Psoas muscle (tissue), 8 donors: Measurements from ENCODE around the gene RALGAPA2. TPM values are rescaled to one million over a fixed set of nuclear protein-coding genes. Genes with fewer than 3 reads are reported as not detected.

ENCODE experiments used
- ATAC-seq, 4 donors: fragments of 200-7000 bp; cut with Tn5 transposase; one replicate each; pipeline ENCODE4 v1.9.1; 2020; ENCODE audit warnings: moderate library complexity in 3 of 4, mild to moderate bottlenecking in 2 of 4
- DNase-seq, 2 donors: peaks; one replicate each; pipeline ENCODE4 v3.0.0-alpha.2; 2020
- H3K27ac ChIP-seq: fragments of 200-600 bp; one replicate; pipeline ENCODE4 v1.8.0; 2022
- H3K27me3 ChIP-seq, 3 donors: fragments of 200-600 bp in 1 of 3; one replicate each; pipeline versions ENCODE4 v1.6.1 to v1.8.0; 2013 to 2022; ENCODE audit warnings: low read length in 2 of 3, mild to moderate bottlenecking in 2 of 3, moderate library complexity in 1 of 3; ENCODE audit not compliant: insufficient read depth in 3 of 3
- H3K36me3 ChIP-seq, 2 donors: fragments of 200-600 bp in 1 of 2; one replicate each; pipeline versions ENCODE4 v1.6.1 to v1.8.0; 2013 to 2022; ENCODE audit warnings: low read depth in 1 of 2, mild to moderate bottlenecking in 1 of 2, moderate library complexity in 1 of 2; ENCODE audit not compliant: insufficient read depth in 1 of 2
- H3K4me1 ChIP-seq: fragments of 200-600 bp; one replicate; pipeline ENCODE4 v1.8.0; 2022
- H3K4me3 ChIP-seq: fragments of 200-600 bp; one replicate; pipeline ENCODE4 v1.8.0; 2022; ENCODE audit warnings: mild to moderate bottlenecking
- H3K9me3 ChIP-seq: fragments of 200-600 bp; one replicate; pipeline ENCODE4 v1.8.0; 2022
- CTCF ChIP-seq: fragments of 200-600 bp; IDR thresholded peaks from one replicate; pipeline ENCODE4 v1.8.0; 2022; ENCODE audit warnings: antibody characterized with exemption
- WGBS, 3 donors: extraction: QIAGEN DNeasy Blood & Tissue Kit; methylation state at CpG; one replicate each; pipeline versions ENCODE4 v1.1.6 to v1.1.7; 2013; 5-methylcytosine and 5-hydroxymethylcytosine counted together
- intact Hi-C, 2 donors: fragments of 100-400 bp; cut with DNase I; formaldehyde crosslinking; loops; one replicate each; pipeline versions ENCODE4 v1.11.0 to v1.14.2; 2022
- polyA plus RNA-seq, 3 donors: library from polyadenylated mRNA; stranded (reverse); fragments of 200-250 nt; gene quantifications; one replicate each; pipeline ENCODE4 v1.2.3, GENCODE V29; 2013
- total RNA-seq, 4 donors: library from RNA; stranded (reverse); fragmentation: NEBNext Ultra II Directional in 2 of 4; extraction: Animal tissue kit (Norgen Biotek cat#: 25700) in 2 of 4; gene quantifications; one replicate each; pipeline versions ENCODE4 v1.2.1 to v1.2.4, GENCODE V29; 2021 to 2023
- donor health status: healthy with polysubstance abuse.
- donor health status: DM: no; HTN: no; CAD: no; lungs with moderate emphysema.
- donor health status: Bipolar disorder and iron deficiency.
- donor health status: healthy.
- donor health status: DM: yes; HTN: yes; CAD: no.
- donor health status: DM: no; HTN: no; CAD: no.
- donor health status: DM: no; HTN: no; CAD: no.
- donor health status: DM: yes; HTN: yes; CAD: no.

Gene RALGAPA2
- total and polyA plus RNA-seq, 7 donors: 12.2 to 75.5 (median 51.1) TPM

- 83 to 92% (median 87%) methylated on average over 8 of the region's 8 CpGs for WGBS, 3 donors
- Histone ChIP-seq H3K4me1 (no peaks in the 10 kb centered on the region), H3K27ac (no peak overlapping the region), H3K27me3 (no peaks in the 10 kb centered on the region), H3K4me3 (no peak overlapping the region), H3K36me3 (peaks cover 22 to 96% of the 10 kb centered on the region in 2 donors), H3K9me3 (no peaks in the 10 kb centered on the region)
- no peak for ATAC-seq
- no peak for TF ChIP-seq CTCF
- intact Hi-C loops: no loop called here
- DNase-seq: no peak
Observed at GRCh38 chr20:20497242-20497978, 215.0 kb downstream of the RALGAPA2 start.

- Histone ChIP-seq H3K27ac (no peak overlapping the region), H3K9me3 (no peaks in the 10 kb centered on the region), H3K4me1 (no peaks in the 10 kb centered on the region), H3K27me3 (no peaks in the 10 kb centered on the region), H3K36me3 (peaks cover 24 to 96% of the 10 kb centered on the region in 2 donors), H3K4me3 (no peak overlapping the region)
- TF ChIP-seq CTCF: no peak
- ATAC-seq (no peak), DNase-seq (no peak)
- 90 to 95% (median 91%) methylated on average over 9 of the region's 9 CpGs for WGBS, 3 donors
- intact Hi-C loops: no loop called here
Observed at GRCh38 chr20:20495729-20496503, 216.5 kb downstream of the RALGAPA2 start.

- intact Hi-C loops: no loop called here
- peaks cover 20 to 87% of the 10 kb centered on the region in 2 donors for H3K36me3 ChIP-seq
- no peaks in the 10 kb centered on the region for H3K4me1 ChIP-seq
- 93 to 98% (median 96%) methylated on average over 2 of the region's 2 CpGs for WGBS, 3 donors
- no peak for DNase-seq
- H3K9me3 ChIP-seq: no peaks in the 10 kb centered on the region
- ATAC-seq: no peak
- TF ChIP-seq CTCF: no peak
- no peak overlapping the region for H3K27ac ChIP-seq
- H3K4me3 ChIP-seq: no peak overlapping the region
- no peaks in the 10 kb centered on the region for H3K27me3 ChIP-seq
Observed at GRCh38 chr20:20493701-20494100, 218.7 kb downstream of the RALGAPA2 start.

GRCh38 chr20:20492521-20493332 is 219.7 kb downstream of the RALGAPA2 start:
- Histone ChIP-seq H3K27me3 (no peaks in the 10 kb centered on the region), H3K9me3 (no peaks in the 10 kb centered on the region), H3K4me3 (no peak overlapping the region), H3K27ac (no peak overlapping the region), H3K36me3 (peaks cover 16 to 87% of the 10 kb centered on the region in 2 donors), H3K4me1 (no peaks in the 10 kb centered on the region)
- WGBS, 3 donors: 75 to 80% (median 77%) methylated on average over 14 of the region's 14 CpGs
- no peak for ATAC-seq
- intact Hi-C loops: no loop called here
- no peak for TF ChIP-seq CTCF
- no peak for DNase-seq
